ENCODE data around the gene NXPH4. TPM values are rescaled to one million over a fixed set of nuclear protein-coding genes. Genes with fewer than 3 reads are reported as not detected.

Gene NXPH4
- polyA plus RNA-seq, 1 donor = 0.91 TPM

GRCh38 chr12:57211791-57212700 is 4.5 kb upstream of the NXPH4 start:
- peaks cover 1% of the 10 kb centered on the region for H3K4me1 ChIP-seq (ENCODE audit: control insufficient read depth, insufficient read depth, low read length)
- H3K4me3 ChIP-seq (ENCODE audit: low read length) = no peak overlapping the region
- peaks cover 57% of the 10 kb centered on the region for H3K36me3 ChIP-seq (ENCODE audit: control insufficient read depth, insufficient read depth, low read length)
- DNase-seq = no peak
- no CpG with 5 or more reads among the region's 27 CpGs for WGBS (ENCODE audit: insufficient coverage, low lambda C conversion rate)
- no peak overlapping the region for H3K27ac ChIP-seq (ENCODE audit: low read length)
- H3K27me3 ChIP-seq (ENCODE audit: control insufficient read depth, insufficient read depth, low read length) = peaks cover 28% of the 10 kb centered on the region
- peaks cover 1% of the 10 kb centered on the region for H3K9me3 ChIP-seq (ENCODE audit: control insufficient read depth, low read depth, low read length)

GRCh38 chr12:57212701-57213057 is 3.9 kb upstream of the NXPH4 start:
- no CpG with 5 or more reads among the region's 7 CpGs for WGBS (ENCODE audit: insufficient coverage, low lambda C conversion rate)
- Histone ChIP-seq H3K4me1 (ENCODE audit: control insufficient read depth, insufficient read depth, low read length) (peaks cover 6% of the 10 kb centered on the region), H3K9me3 (ENCODE audit: control insufficient read depth, low read depth, low read length) (peaks cover 4% of the 10 kb centered on the region), H3K4me3 (ENCODE audit: low read length) (no peak overlapping the region), H3K27me3 (ENCODE audit: control insufficient read depth, insufficient read depth, low read length) (peaks cover 34% of the 10 kb centered on the region), H3K27ac (ENCODE audit: low read length) (no peak overlapping the region), H3K36me3 (ENCODE audit: control insufficient read depth, insufficient read depth, low read length) (peaks cover 52% of the 10 kb centered on the region)
- DNase-seq = no peak

- Histone ChIP-seq H3K4me3 (ENCODE audit: low read length) (no peak overlapping the region), H3K27ac (ENCODE audit: low read length) (no peak overlapping the region), H3K9me3 (ENCODE audit: control insufficient read depth, low read depth, low read length) (peaks cover 4% of the 10 kb centered on the region), H3K27me3 (ENCODE audit: control insufficient read depth, insufficient read depth, low read length) (peaks cover 39% of the 10 kb centered on the region), H3K36me3 (ENCODE audit: control insufficient read depth, insufficient read depth, low read length) (peaks cover 47% of the 10 kb centered on the region), H3K4me1 (ENCODE audit: control insufficient read depth, insufficient read depth, low read length) (peaks cover 6% of the 10 kb centered on the region)
- 40% methylated on average over 1 of the region's 16 CpGs for WGBS (ENCODE audit: insufficient coverage, low lambda C conversion rate)
- peak; percentile 81 to 82 for DNase-seq
These were observed 3.4 kb upstream of the NXPH4 start for GRCh38 chr12:57213058-57213715.

- peaks cover 40% of the 10 kb centered on the region for H3K36me3 ChIP-seq (ENCODE audit: control insufficient read depth, insufficient read depth, low read length)
- DNase-seq = no peak
- H3K4me1 ChIP-seq (ENCODE audit: control insufficient read depth, insufficient read depth, low read length) = peaks cover 6% of the 10 kb centered on the region
- no peak overlapping the region for H3K4me3 ChIP-seq (ENCODE audit: low read length)
- H3K9me3 ChIP-seq (ENCODE audit: control insufficient read depth, low read depth, low read length) = peaks cover 4% of the 10 kb centered on the region
- 100% methylated on average over 1 of the region's 4 CpGs for WGBS (ENCODE audit: insufficient coverage, low lambda C conversion rate)
- H3K27me3 ChIP-seq (ENCODE audit: control insufficient read depth, insufficient read depth, low read length) = peaks cover 46% of the 10 kb centered on the region
- H3K27ac ChIP-seq (ENCODE audit: low read length) = no peak overlapping the region
These were observed 2.7 kb upstream of the NXPH4 start for GRCh38 chr12:57213763-57214397.

- no CpG with 5 or more reads among the region's 14 CpGs for WGBS (ENCODE audit: insufficient coverage, low lambda C conversion rate)
- Histone ChIP-seq H3K27me3 (ENCODE audit: control insufficient read depth, insufficient read depth, low read length) (peaks cover 51% of the 10 kb centered on the region), H3K4me1 (ENCODE audit: control insufficient read depth, insufficient read depth, low read length) (peaks cover 7% of the 10 kb centered on the region), H3K27ac (ENCODE audit: low read length) (no peak overlapping the region), H3K4me3 (ENCODE audit: low read length) (no peak overlapping the region), H3K9me3 (ENCODE audit: control insufficient read depth, low read depth, low read length) (peaks cover 4% of the 10 kb centered on the region), H3K36me3 (ENCODE audit: control insufficient read depth, insufficient read depth, low read length) (peaks cover 35% of the 10 kb centered on the region)
- DNase-seq = peak in 1 of 2 donors; percentile 46
These were observed 2.2 kb upstream of the NXPH4 start for GRCh38 chr12:57214398-57214781.

- Histone ChIP-seq H3K27me3 (ENCODE audit: control insufficient read depth, insufficient read depth, low read length) (peaks cover 58% of the 10 kb centered on the region), H3K27ac (ENCODE audit: low read length) (no peak overlapping the region), H3K4me1 (ENCODE audit: control insufficient read depth, insufficient read depth, low read length) (peaks cover 13% of the 10 kb centered on the region), H3K4me3 (ENCODE audit: low read length) (no peak overlapping the region), H3K9me3 (ENCODE audit: control insufficient read depth, low read depth, low read length) (peaks cover 4% of the 10 kb centered on the region), H3K36me3 (ENCODE audit: control insufficient read depth, insufficient read depth, low read length) (peaks cover 28% of the 10 kb centered on the region)
- DNase-seq = no peak
- WGBS (ENCODE audit: insufficient coverage, low lambda C conversion rate) = no CpG with 5 or more reads among the region's 11 CpGs
These were observed 1.5 kb upstream of the NXPH4 start for GRCh38 chr12:57215065-57215464.

GRCh38 chr12:57215668-57216013 is 953 bp upstream of the NXPH4 start:
- DNase-seq = no peak
- Histone ChIP-seq H3K4me1 (ENCODE audit: control insufficient read depth, insufficient read depth, low read length) (peaks cover 17% of the 10 kb centered on the region), H3K36me3 (ENCODE audit: control insufficient read depth, insufficient read depth, low read length) (peaks cover 22% of the 10 kb centered on the region), H3K27ac (ENCODE audit: low read length) (no peak overlapping the region), H3K4me3 (ENCODE audit: low read length) (no peak overlapping the region), H3K27me3 (ENCODE audit: control insufficient read depth, insufficient read depth, low read length) (peaks cover 64% of the 10 kb centered on the region), H3K9me3 (ENCODE audit: control insufficient read depth, low read depth, low read length) (peaks cover 4% of the 10 kb centered on the region)
- WGBS (ENCODE audit: insufficient coverage, low lambda C conversion rate) = no CpG with 5 or more reads among the region's 7 CpGs

- H3K27ac ChIP-seq (ENCODE audit: low read length) = no peak overlapping the region
- H3K36me3 ChIP-seq (ENCODE audit: control insufficient read depth, insufficient read depth, low read length) = peaks cover 7% of the 10 kb centered on the region
- H3K4me1 ChIP-seq (ENCODE audit: control insufficient read depth, insufficient read depth, low read length) = peaks cover 23% of the 10 kb centered on the region
- DNase-seq = no peak
- no CpG with 5 or more reads among the region's 63 CpGs for WGBS (ENCODE audit: insufficient coverage, low lambda C conversion rate)
- H3K9me3 ChIP-seq (ENCODE audit: control insufficient read depth, low read depth, low read length) = peaks cover 4% of the 10 kb centered on the region
- H3K4me3 ChIP-seq (ENCODE audit: low read length) = peak overlapping the region; percentile 11
- peaks cover 79% of the 10 kb centered on the region for H3K27me3 ChIP-seq (ENCODE audit: control insufficient read depth, insufficient read depth, low read length)
These were observed 606 bp downstream of the NXPH4 start for GRCh38 chr12:57216921-57217879.

GRCh38 chr12:57218030-57218853 is 1.6 kb downstream of the NXPH4 start:
- no peak for DNase-seq
- H3K9me3 ChIP-seq (ENCODE audit: control insufficient read depth, low read depth, low read length) = peaks cover 4% of the 10 kb centered on the region
- no peak overlapping the region for H3K4me3 ChIP-seq (ENCODE audit: low read length)
- WGBS (ENCODE audit: insufficient coverage, low lambda C conversion rate) = no CpG with 5 or more reads among the region's 5 CpGs
- H3K4me1 ChIP-seq (ENCODE audit: control insufficient read depth, insufficient read depth, low read length) = peaks cover 23% of the 10 kb centered on the region
- no peaks in the 10 kb centered on the region for H3K36me3 ChIP-seq (ENCODE audit: control insufficient read depth, insufficient read depth, low read length)
- H3K27me3 ChIP-seq (ENCODE audit: control insufficient read depth, insufficient read depth, low read length) = peaks cover 90% of the 10 kb centered on the region
- H3K27ac ChIP-seq (ENCODE audit: low read length) = no peak overlapping the region

Data from large intestine (tissue), 3 donors.